GM18867 (cell line): ENCODE results near the gene XRRA1.
"Not testable (repeated sequence)": the region's sequence is repeated elsewhere in the genome, so short reads cannot be mapped to it uniquely, and the experiment has no call there.

ENCODE experiments used
- ATAC-seq: cut with Tn5 transposase; IDR thresholded peaks from one replicate; pipeline ENCODE4 v1.9.1; 2021; ENCODE audit warnings: mild to moderate bottlenecking, moderate library complexity; ENCODE audit not compliant: unreplicated experiment

The XRRA1 gene

GRCh38 chr11:74948898-74949752, at the start of gene XRRA1, which contains the start of gene SPCS2:
XRRA1 (minus strand) TSS chr11:74949091; CDS start chr11:74940878, 8,213 bp downstream.
SPCS2 (plus strand) TSS chr11:74949266; CDS start chr11:74949286, 20 bp downstream.
- peak; percentile 86 for ATAC-seq

DNA sequence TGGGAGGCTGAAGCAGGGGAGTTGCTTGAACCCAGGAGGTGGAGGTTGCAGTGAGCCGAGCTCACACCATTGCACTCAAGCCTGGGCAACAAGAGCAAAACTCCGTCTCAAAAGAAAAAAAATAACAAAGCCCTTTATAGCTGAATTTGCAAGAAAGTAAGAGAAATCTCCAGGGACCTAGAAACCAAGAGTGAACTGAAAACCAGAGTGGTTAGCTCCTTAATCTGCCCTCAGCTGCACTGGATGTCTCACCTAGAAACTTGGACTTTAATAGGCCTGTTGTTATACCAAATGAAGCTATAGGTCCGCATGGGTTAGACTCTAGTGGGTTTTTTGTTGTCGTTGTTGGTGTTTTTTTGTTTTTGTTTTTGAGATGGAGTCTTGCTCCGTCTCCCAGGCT, 44.0 kb upstream of the XRRA1 start:
- no peak for ATAC-seq

- ATAC-seq, result no peak
These were observed 42.0 kb upstream of the XRRA1 start for GRCh38 chr11:74990941-74991340.

GRCh38 chr11:74990150-74990549, 41.3 kb upstream of the XRRA1 start:
- not testable (repeated sequence) for ATAC-seq

DNA sequence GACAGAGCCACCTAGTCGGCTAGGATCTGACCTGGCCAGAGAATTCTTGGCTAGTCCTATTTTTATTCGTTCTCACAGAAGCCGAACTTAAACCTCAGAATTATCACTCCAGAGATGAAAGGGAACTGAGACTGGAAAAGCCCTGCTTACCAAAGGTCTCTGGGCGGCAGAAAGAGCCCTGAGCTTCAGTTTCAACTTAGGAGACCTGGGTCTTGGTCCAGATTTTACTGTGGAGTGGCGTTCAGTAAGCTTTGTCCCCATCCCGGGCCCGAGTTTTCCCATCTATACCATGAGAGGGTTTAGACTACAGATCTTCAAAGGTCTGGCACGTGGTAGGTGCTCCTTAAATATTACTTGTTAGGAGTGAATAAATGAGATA, 40.4 kb upstream of the XRRA1 start:
- ATAC-seq, result peak; percentile 16

DNA sequence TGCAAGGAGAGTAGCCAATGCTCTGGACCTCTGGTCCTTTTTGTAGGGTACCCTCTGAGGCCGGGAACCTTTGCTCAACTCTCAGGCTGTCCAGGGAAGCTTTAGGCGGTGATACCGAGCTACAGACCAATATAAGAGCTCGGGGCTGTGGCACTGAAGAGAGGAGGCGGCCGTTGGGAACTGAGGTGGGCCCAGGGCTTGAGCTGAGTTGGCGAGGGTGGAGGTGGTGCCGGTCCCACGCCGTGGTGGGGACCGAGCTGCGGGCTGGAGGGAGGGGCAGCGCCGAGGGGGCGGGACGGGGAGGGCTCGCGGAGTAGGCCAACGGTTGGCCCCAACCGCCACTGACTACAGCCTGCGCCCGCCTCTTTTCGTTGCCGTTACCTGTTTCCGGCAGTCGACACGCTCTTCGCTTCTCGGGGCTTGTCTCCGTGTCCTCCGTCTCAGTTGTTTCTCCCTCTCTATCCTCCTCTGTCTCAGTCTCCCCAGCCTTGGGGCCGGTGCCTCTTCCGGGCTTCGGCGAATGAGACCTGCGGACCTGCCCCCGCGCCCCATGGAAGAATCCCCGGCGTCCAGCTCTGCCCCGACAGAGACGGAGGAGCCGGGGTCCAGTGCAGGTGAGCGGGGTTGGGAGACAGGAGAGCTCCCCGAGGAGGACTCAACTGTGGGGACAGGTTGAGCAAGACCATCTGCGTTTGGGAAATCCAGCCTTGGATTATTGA, 39.8 kb upstream of the XRRA1 start, which contains the start of gene NEU3:
NEU3 (plus strand) TSS at position 393 of the 719 bp plus-strand sequence; CDS start at position 521, 128 bp downstream.
- peak; percentile 88 for ATAC-seq

DNA sequence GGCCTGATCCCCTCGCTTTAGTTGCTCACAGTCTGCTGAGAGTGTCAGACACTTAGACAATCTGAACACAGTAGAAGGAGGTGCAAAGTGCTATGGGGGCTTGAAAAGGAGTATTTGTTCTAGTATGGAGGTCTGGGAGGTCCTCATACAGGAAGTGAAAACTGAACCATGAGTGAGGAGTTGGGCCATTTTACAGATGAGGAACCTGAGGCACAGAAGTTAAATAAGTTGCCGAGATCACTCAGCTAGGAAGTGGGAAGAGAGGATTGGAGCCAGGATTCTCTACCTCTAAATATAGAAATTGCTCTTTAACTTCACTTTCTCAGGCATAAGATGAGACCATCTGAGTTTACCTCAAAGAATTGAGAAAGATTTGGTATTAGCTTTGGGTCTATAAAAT, 35.8 kb upstream of the XRRA1 start:
- no peak for ATAC-seq

- no peak for ATAC-seq
These were observed 35.2 kb upstream of the XRRA1 start for GRCh38 chr11:74984070-74984469.

DNA sequence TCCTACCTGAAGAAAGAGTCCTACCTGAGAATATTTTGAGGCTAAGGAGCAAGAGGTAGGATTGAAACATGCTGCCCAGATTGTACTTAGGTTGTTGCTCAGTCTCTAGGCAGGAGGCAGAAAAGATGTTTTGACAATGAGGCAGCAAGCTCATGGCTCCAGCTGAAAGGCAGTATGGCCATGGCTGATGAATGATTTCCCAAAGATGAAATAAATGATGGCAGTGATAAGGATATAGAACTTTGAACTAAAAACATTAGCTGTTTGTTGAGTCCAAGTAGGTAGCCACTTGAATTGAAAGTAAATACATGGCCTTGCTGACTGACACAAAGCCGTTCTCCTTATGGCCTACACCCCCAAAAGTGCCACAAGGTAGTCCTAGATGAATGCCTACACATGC, 33.0 kb upstream of the XRRA1 start:
- ATAC-seq, result no peak

DNA sequence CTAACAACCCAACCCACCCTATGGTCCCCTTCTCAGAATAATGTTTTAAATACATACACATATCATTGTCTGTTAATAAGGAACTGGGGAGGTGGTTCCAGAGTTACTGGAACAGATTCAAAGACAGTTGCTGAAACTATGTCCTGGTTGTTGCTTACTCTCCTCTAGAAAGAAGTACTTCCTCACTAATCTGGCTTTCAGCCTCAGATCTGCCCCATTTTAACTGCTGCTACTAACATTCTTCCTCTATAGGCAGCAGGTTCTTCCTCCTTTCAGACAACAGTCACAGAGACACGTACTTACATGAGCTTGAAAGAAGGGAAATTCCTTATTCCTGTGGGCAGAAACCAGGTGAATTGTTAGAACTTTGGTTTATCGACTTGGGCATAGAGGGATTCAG, 31.7 kb upstream of the XRRA1 start:
- no peak for ATAC-seq

DNA sequence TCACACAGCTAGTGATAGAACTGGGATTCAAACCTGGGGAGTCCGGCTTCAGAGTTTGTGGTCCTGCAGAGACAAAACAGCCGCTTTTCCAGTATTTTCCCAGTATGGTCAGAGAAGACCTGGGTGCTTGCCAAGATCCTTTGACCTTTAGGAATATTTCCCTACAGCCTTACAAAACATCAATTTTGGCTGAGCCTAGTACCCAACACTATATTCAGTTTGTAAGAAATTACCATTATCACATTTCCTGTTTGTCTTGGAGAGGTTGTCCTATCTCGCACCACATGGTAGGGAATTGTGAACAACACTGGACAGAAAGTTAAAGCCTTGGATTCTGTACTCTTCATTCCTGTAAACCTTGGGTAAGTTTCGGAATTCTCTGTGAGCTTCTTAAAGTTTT, 29.1 kb upstream of the XRRA1 start:
- no peak for ATAC-seq

DNA sequence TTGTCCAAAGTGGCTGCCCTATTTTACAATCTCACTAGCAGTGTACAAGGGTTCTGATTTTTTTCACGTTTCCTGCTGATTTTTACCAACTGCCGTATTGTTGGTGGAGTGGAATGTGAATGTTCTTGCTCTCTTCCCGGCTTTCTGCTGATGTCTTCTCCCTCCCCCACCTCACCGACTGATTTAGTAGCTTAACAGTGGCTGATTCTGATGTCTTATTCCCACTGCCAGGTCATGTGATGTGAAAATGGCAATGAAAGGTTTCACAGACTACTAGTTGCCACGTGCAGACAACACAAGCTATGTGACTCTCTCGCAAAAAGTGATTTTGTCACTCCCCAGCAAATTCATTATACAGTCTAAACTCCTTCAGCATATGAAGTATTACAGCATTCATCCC, 22.5 kb upstream of the XRRA1 start:
- no peak for ATAC-seq

GRCh38 chr11:74970852-74971395, 22.0 kb upstream of the XRRA1 start:
- no peak for ATAC-seq

DNA sequence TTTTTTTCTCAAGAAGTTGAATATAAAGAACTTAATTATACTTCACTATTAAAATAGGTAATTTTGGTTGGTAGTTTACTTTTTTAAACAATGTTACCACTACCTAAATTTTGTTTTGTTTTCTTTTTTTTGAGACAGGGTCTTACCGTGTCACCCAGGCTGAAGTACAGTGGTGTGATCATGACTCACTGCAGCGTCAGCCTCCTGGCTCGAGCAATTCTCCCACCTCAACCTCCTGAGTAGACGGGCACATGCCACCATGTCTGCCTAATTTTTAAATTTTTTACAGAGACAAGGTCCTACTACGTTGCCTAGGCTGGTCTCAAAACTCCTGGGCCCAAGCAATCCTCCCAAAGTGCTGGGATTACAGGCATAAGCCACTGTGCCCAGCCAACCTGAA, 17.8 kb upstream of the XRRA1 start:
- ATAC-seq, result no peak

DNA sequence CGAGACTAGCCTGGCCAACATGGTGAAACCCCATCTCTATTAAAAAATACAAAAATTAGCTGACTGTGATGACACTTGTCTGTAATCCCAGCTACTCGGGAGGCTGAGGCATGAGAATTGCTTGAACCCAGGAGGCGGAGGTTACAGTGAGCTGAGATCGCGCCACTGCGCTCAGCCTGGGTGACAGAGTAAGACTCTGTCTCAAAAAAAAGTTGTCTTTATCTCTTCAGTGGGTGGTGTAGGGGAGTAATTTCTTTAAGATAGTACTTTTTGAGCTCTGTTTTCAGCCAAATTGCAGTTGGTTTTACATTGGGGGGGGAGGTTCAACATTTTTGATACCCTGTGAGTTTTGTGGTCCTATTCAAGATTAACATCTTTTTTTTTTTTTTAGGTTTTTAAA, 11.2 kb upstream of the XRRA1 start:
- ATAC-seq, result not testable (repeated sequence)

DNA sequence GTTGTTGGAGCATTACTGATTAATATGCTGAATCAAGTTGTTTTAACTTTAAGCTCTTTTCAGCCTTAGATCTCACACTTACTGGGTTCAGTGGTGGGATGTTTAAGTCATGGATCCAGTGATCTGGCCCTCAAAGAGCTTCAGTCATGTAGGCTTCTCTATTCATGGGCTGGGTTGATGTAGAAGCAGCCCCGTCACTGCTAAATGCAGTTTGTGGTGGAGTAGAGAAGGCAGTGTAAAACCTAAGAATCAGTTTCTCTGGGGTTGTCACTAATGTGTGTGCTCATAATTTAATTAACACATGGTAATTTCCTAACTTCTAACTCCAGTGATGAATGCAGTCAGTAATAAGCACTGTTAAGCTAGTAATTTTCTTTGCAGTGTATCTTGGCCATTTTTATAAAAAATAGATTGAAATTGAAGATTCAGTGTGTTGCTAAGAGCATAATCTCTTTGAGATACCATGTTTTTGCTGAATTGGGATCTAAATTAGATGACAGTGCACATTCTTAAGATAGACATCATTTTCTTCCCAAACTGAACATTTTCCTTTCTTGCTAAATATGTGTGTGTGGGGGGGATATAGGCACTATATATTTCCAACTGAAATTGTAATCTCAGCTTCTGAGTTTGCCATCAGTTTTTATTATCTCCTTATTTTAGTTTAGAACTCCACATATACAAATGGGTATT, 9.2 kb upstream of the XRRA1 start:
- no peak for ATAC-seq

GRCh38 chr11:74956397-74957015, 7.6 kb upstream of the XRRA1 start:
- no peak for ATAC-seq

- no peak for ATAC-seq
These were observed 5.3 kb upstream of the XRRA1 start for GRCh38 chr11:74954199-74954598.

GRCh38 chr11:74953451-74953850, 4.6 kb upstream of the XRRA1 start:
- no peak for ATAC-seq

GRCh38 chr11:74952752-74953151, 3.9 kb upstream of the XRRA1 start:
- no peak for ATAC-seq

DNA sequence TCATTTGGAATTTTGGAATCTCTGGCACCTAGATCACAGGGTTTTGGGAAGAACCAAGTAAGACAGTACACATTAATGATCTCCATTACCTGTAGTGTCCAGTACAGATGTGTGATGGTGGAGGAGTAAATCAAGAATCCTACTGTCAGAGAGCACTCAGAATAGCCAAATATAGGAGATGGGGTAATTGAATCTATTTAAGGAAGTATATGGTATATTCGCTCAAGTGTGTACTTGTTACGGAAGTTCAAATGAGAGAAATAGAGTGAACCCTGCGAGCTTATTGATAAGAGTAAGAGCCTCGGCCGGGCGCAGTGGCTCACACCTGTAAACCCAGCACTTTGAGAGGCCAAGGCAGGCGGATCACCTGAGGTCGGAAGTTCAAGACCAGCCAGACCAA, 2.3 kb upstream of the XRRA1 start:
- no peak for ATAC-seq
